NCI-H82 (cell line): Measurements from ENCODE around the gene DPH1.

Experiments
- DNase-seq: peaks from one replicate; lab custom pipeline; 2025; lab: John Stamatoyannopoulos, UW

DPH1 gene

DNA sequence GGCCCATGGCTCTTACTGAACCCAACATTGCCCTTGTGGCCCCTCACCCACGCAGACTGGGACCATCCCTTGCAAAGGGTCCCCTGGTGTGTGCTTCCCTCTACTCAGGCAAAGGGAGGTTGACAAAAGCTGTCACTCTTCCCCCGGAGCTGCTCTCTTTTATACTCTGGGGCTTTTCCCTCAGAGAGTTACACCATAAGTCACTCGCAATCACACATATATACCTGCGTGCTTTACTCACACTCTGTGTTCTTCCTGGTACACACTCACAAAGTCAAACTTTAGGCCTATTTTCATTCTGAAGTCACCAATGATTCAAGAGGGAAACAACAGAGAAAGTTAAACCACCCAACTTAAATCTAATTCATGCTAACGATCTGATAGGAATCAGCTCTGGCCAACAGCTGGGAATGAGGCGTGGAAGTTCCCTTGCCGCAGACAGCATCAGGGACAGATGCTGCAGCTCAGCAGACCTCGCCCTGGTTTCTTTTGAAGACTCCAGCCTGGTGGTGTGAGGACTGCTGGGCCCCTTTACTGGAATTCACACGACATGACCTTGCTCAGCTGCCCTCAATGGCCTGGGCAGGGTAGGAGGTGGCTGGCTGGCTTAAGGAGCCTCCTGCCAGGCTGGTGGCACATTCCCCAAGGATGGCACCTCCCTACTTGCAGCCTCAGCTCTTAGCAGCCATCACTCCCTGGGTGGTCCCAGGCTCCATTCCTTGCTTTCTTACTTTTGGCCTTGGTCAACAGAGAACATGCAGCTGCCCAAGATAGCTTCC lies 52.2 kb downstream of the DPH1 start:
- DNase-seq: no peak

DNA sequence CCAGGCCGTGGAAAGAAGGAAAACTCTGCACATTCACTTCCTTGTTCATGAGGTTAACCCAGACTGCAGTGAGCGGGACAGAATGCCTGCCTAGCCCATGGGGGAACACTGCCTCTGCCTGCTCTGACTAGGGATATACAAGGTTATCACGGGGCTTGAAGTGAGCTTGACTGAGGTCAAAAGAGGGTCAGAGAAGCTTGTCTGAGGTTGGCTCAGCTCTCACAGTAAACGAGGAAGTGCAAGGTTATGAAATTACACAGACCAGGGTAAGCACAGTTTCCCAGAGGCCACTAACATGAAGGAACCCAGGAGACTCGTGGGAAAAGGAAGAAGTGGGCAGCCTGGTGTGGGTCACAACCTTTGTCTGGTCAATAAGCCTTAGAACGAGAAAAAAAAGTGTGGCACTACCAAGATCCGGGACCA lies 53.7 kb downstream of the DPH1 start:
- DNase-seq: no peak

DNA sequence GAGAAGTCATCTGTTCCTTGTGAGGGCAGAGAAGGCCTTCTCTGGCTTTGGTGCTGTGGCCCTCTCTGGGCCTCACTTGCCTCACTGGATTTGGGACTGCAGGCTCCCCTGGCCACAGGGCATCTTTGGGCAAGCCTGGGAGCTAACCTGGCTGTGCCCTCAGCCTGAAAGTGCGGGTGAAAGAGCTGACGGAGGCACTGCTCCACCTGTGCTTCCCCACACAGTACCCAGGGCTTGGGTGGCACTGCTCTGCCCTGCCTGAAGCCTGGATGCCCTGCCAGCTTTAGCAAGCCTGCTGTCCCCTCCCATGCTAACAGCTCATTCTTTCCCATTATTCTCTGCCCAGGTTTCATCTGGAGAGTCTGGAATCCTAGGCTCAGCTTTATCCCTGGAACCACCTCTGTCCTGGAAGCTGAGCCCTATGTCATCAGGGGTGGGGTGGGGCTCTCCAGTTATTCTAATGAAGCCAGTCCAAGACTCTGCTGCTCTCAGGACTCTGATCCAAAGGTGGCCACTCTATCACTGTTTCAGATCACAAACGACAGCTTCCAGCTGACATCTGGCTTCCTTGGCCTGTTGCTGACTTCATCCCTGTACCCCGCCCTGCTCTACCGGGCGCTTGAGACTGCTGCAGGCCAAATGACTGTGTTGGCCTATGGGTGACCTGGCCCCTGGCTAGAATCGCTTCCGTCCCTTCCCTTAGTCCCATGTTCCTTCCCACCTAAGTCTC lies 54.2 kb downstream of the DPH1 start:
- DNase-seq: no peak

DNA sequence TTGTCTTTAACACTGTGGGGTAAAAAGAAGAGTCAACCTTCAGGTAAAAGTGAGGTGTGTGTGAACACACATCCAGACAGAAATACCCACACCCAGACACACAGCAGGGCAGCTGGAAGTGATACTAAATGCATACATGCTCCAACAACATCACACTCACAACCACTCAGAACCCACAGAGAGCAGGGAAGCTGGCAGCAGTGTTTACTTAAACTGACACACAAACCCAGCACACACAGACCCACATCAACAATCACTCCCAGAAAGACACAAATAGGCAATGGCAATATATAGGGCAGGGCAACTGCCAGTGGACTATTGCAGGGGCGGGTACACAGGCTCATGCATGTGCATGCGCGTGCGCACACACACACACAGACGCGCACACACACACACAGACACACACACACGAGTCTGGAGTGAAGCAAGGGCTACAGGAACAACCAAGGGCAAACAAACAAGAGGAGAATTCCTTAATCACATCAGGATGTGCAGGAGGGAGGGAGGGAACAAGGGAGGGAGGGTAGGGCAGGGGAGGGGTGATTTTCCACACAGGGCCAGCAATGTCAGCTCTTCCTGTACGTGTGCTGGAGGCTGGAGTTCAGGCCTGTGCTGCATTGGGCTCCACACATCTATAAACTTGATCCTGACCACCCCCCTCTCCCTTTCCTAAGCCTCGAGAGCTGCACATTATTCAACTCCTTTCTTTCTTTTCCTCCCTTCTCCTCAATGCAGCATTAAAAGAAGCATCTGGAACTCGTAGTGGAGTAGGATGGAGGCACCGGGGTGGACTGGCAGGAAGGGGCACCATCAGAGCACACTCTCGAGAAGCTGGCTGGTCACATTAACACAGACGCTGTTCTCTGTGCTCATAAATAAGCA lies 55.1 kb downstream of the DPH1 start:
- DNase-seq: peak; percentile 31

DNA sequence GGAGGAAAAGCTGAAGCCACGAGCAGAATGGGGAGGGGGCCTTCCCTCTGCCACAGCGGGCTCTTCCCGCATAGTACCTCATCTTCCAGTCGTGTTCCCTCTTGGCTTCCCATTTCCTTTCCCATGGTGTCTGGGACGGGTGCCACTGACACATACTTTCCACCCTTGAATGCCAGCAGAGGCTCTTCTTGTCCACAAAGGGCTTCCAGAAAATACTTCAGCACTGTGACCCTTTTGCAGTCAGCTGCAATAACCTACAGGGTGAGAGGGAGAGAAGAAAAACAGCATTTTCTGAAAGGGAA lies 55.6 kb downstream of the DPH1 start:
- DNase-seq: no peak

DNA sequence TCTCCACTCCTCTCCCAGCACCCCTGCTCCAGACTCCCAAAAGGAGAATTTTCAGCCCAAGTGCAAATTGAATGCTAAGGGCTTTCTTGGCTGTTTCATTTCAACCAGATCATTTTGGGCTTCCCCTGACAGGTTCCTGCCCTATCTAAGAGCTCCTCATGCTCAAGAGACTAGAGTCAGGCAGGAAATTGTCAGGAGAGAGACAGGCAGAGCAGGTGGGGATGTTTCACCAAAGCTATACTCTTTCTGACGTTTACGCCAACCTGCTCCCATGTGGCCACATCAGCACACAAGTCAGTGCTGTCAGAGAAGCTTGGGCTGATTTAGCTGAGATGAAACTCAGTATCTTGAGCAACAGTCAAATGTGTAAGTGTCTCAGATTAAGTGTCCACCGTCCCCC lies 56.4 kb downstream of the DPH1 start:
- DNase-seq: no peak

DNA sequence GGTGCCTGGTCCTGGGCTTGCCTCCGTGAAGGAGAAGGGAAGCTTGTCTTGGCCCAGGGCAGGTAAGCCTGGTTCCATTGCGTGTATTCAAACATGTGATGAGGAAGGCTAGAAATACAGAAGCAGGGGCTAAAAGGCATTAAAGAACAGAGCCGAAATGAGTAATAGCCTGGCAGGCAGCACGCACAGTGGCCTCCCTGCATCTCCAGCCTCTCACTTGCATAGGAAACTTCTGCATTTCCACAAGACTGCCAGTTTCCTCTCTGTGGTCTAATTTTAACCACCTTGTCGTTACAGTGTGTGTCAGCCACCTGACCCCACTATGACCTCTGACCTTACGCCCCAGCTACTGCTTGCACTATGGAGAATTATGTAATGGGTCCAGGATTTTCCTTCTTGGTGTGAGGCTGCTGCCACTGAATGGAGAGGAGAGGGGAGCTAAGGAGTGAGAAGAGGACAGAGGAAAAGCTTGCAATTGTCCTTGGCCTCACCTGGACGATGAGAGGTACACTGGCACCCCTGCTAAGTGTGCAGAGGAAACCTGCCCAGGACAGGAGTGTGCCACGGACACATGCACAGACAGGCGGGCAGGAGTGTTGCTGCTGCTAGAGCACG lies 57.8 kb downstream of the DPH1 start:
- no peak for DNase-seq

DNA sequence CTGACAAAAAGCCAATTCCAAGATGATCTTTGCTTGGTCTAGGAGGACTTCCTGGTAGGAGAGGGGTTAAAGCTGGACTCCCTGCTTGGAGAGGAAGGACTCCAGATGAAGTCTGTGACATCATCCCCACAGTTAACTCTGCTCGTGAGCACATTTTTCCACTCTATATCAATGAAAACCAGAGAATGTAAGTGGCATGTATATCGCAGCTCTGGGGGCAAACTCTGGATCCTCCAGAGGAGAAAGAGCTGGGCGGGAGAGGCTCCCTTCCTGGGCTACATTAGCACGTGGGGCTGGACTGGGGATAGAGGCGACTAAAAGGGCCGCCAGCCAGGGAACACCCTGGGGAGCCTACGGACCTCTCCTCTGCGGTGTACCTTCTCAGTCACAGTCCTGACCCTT lies 59.1 kb downstream of the DPH1 start:
- DNase-seq: no peak

DNA sequence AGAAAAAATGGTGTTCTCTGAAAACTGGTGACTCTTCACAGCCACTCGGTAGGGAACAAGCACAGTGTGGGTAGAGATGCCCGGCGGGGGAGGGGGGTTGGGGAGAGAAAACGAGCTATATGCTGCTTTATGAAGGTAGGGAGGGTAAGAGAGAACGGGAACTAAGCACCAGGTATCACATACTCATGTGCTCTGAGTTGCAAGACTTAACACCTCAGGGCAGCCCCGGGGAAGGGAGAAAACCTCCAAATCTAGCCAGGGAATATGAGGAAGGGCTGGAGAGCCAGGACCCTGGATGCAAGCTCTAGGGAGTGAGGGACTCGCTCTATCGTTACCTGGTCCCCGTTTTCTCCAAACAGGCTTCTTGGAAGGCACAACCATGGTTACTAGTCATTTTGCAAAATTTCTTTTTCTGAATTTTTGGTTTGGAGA lies 60.3 kb downstream of the DPH1 start:
- no peak for DNase-seq

DNA sequence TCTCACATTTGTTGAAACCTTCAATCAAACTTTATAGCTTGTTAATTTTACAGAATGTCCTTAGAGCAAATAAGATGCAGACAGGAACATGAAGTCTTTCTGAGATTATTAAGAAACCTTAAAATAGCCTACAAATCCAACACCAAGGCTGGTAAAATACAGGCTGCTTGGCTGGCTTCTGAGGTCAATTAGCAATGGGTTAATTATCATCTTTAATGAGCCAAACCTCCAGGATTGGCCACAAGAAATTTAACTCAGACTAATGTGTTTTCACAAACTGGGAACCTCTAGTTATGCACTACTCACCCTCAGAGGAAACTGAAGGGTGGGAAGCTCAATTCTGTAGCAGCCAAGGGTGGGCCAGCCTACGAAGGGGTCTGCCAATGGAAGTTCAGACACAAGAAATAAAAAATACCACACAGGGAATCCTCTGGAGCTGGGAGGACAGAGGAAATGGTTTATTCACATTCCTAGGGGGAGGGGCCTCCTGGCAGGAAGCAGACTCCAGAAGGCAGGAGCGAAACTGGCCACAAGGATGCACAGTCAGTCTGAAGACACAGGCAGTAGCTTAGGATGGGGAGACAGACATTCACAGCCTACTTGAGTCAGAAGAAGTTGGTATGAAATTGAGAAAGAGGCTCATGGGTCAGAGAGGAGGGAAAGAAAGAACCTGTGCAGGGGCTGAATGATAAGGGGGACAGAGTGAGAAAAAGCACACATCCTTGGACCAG lies 61.0 kb downstream of the DPH1 start:
- DNase-seq: no peak

DNA sequence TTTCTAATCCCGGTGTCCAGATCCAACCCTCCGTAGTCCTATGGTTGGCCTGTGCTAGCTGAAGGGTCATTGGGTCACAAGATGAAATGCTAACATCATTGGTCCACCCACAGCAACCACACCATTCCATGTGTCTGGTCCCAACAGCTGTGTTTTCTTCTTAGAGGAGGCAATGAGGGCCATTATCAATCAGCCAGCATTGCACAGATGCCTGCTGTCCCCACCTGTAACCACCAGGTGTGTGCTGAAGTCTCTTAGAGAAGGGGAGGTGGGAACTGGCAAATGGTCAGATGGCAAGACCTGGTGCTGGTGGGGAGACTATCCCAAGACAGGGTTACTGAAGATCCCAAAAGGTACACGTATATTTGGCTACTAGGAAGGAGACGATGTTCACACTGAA lies 62.3 kb downstream of the DPH1 start:
- no peak for DNase-seq

DNA sequence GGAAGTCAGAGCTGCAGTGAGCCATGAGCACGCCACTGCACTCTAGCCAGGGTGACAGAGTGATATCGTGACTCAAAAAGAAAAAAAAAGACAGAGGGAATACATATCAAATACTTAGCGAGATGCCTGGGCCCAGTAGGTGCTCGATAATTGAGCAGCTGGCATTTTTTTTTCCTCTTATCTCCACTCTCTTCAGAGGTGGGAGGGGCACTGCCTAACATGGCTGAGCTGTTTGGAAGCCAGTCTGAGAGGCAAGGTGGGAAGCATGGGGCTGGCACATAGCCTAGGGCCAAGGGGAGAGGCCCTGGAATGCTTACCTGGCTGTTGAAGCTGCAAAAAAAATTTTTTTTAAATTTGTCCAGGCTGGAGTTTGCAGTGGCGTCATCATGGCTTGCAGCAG lies 63.4 kb downstream of the DPH1 start:
- DNase-seq: no peak
